ENCODE measurements around the gene UBA3. TPM values are rescaled to one million over a fixed set of nuclear protein-coding genes. Genes with fewer than 3 reads are reported as not detected.

Gene UBA3
- 76.2 and 86.9 TPM in 2 replicates for total RNA-seq
- long read RNA-seq, transcript UBA3-202 (18 exons, 2,154 nt): major isoform, 141 of 281 reads
- long read RNA-seq, transcript UBA3-201 (17 exons, 2,112 nt): minor isoform, 49 of 281 reads
- long read RNA-seq, partial matches to known transcripts: 15 of 281 reads
- long read RNA-seq, other reads (novel, unspliced or antisense): 69 of 281 reads

DNA sequence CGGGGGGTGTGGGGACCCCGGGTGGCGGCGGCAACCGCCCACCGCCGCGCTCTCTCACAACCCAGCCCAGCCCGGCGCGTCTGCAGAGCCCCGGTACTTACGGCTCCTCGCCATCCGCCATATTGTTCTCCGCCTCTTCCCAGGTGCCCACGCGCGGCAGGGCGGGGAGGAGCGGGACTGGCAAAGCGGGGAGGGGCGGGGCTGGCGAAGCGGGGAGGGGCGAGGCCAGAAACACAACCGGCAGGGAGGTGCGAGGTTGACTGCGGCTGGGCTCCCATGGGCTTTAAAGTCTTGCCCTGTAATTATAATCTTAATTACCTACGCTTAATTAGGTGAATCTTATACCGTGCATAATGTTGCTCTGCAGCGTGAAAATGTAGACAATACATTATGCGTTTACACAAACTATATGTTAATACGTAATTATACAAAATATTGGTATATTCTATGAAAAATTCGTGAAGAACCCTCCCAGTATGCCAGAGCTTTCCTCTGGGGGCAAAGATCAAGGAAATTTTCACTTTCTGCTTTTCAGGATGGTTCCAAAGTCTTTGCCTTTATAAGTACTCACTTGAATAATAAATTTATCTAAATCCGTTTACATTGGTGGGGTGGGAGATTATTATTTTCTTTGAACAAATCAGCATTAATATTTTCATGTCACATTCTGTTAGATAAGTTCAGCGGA lies at the start of gene UBA3:
TSS of gene UBA3 (minus strand) at position 133 of the 688 bp plus-strand sequence. CDS start at position 121, 12 bp downstream.
- Mint-ChIP-seq H3K27ac (peak within 1 kb of the TSS; percentile 96), H3K36me3 (ENCODE audit: insufficient read depth) (peaks cover 5% of the 10 kb centered on the region), H3K27me3 (no peaks in the 10 kb centered on the region), H3K9me3 (ENCODE audit: low read depth) (no peaks in the 10 kb centered on the region), H3K4me1 (ENCODE audit: low read depth) (peaks cover 39% of the 10 kb centered on the region), H3K4me3 (ENCODE audit: low read depth) (peak within 1 kb of the TSS; percentile 89)
- DNase-seq (ENCODE audit: low spot score, unreplicated experiment): peak; percentile 74
- TF ChIP-seq, protein P1, sequence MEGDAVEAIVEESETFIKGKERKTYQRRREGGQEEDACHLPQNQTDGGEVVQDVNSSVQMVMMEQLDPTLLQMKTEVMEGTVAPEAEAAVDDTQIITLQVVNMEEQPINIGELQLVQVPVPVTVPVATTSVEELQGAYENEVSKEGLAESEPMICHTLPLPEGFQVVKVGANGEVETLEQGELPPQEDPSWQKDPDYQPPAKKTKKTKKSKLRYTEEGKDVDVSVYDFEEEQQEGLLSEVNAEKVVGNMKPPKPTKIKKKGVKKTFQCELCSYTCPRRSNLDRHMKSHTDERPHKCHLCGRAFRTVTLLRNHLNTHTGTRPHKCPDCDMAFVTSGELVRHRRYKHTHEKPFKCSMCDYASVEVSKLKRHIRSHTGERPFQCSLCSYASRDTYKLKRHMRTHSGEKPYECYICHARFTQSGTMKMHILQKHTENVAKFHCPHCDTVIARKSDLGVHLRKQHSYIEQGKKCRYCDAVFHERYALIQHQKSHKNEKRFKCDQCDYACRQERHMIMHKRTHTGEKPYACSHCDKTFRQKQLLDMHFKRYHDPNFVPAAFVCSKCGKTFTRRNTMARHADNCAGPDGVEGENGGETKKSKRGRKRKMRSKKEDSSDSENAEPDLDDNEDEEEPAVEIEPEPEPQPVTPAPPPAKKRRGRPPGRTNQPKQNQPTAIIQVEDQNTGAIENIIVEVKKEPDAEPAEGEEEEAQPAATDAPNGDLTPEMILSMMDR (IDR thresholded peaks at IDR 0.05; ENCODE audit: unreplicated experiment): no peak

DNA sequence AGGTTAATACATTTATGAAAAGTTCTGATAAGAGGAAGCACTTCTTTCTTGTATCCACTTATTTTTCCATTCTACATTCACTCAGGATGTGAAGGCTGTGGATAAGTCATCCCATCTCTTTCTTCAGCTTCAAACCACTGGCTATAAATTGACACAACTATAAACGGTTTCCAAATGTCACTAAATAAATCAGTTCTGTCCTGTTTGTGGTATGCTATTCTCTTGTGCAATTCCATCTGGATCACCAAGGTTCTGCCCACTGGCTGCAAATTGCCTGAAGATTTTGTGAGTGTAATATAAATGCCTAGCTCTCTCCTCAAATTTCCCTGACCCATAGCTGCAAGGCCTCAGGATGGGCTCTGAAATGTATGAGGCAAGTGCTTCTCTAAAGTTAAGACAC lies 49.4 kb upstream of the UBA3 start:
- Mint-ChIP-seq H3K4me1 (ENCODE audit: low read depth) (no peaks in the 10 kb centered on the region), H3K9me3 (ENCODE audit: low read depth) (no peaks in the 10 kb centered on the region), H3K4me3 (ENCODE audit: low read depth) (no peak overlapping the region), H3K27ac (no peak overlapping the region), H3K36me3 (ENCODE audit: insufficient read depth) (no peaks in the 10 kb centered on the region), H3K27me3 (no peaks in the 10 kb centered on the region)
- DNase-seq (ENCODE audit: low spot score, unreplicated experiment): no peak
- TF ChIP-seq, protein P1 (IDR thresholded peaks at IDR 0.05; ENCODE audit: unreplicated experiment): no peak

DNA sequence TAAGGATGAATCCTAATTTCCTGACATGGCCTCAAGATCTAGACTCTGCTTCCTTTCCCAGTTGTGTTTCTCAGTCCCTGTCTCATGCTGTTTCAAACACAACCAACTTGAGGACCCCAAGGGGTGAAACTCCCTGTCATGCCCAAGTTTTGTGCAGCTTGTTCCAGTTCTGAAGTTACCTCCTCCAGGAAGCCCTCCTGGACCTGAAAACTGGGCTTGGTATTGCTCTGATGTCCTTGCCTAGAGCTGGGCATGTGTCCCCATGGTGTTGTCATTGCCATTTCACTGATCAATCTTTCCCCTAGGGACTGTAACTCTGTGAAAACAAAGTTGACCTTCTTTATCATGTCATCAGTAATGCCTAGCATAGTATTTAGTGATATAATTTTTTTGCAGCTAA lies 48.3 kb upstream of the UBA3 start:
- TF ChIP-seq, protein P1 (IDR thresholded peaks at IDR 0.05; ENCODE audit: unreplicated experiment): no peak
- no peaks in the 10 kb centered on the region for H3K9me3 Mint-ChIP-seq (ENCODE audit: low read depth)

DNA sequence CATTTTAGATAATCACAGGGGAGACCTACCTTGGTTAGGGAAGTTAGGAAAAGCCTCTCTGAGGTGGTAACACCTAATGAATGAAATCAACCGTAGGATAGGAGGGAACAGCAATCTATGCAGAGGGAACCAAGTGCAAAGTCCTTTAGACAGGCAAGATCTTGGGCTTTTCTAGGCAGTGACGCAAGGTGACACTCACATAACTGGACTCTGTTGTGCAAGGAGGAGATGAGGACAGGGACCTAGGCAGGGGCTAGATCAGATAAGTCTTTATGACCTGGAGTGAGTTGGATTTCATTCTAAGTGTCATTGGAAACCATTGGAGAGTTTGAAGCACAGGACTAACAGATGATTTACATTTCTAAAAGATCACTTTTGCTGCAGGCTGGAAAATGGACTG lies 46.8 kb upstream of the UBA3 start:
- Mint-ChIP-seq H3K9me3 (ENCODE audit: low read depth) (no peaks in the 10 kb centered on the region), H3K27me3 (no peaks in the 10 kb centered on the region), H3K27ac (no peak overlapping the region), H3K36me3 (ENCODE audit: insufficient read depth) (no peaks in the 10 kb centered on the region), H3K4me1 (ENCODE audit: low read depth) (no peaks in the 10 kb centered on the region), H3K4me3 (ENCODE audit: low read depth) (no peak overlapping the region)
- TF ChIP-seq, protein P1 (IDR thresholded peaks at IDR 0.05; ENCODE audit: unreplicated experiment): no peak
- no peak for DNase-seq (ENCODE audit: low spot score, unreplicated experiment)

More for the DNA sequence above, 48.3 kb upstream of the UBA3 start:
- Mint-ChIP-seq H3K4me1 (ENCODE audit: low read depth) (no peaks in the 10 kb centered on the region), H3K27ac (no peak overlapping the region), H3K4me3 (ENCODE audit: low read depth) (no peak overlapping the region), H3K27me3 (no peaks in the 10 kb centered on the region), H3K36me3 (ENCODE audit: insufficient read depth) (no peaks in the 10 kb centered on the region)
- DNase-seq (ENCODE audit: low spot score, unreplicated experiment): no peak

DNA sequence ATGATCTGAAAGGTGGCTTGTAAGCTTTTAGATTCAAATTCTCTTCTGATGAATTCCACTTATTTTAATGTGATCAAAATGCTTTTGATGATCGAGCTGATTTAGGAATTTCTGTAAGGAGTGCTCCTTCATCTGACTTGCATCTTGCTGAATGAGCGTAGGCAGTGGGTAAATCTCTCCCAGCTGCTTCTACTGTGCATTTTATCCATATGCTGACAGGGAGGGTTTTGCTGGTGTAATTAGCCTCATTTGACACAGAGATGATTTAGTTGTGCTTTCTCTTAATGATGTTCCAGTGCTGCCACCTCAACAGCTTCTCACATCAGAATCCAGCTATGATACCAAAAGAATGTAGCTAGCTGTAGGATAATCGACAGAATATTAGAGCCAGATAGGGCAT lies 46.1 kb upstream of the UBA3 start:
- H3K9me3 Mint-ChIP-seq (ENCODE audit: low read depth): no peaks in the 10 kb centered on the region
- no peak overlapping the region for H3K4me3 Mint-ChIP-seq (ENCODE audit: low read depth)
- no peaks in the 10 kb centered on the region for H3K4me1 Mint-ChIP-seq (ENCODE audit: low read depth)
- H3K36me3 Mint-ChIP-seq (ENCODE audit: insufficient read depth): no peaks in the 10 kb centered on the region
- no peak overlapping the region for H3K27ac Mint-ChIP-seq
- TF ChIP-seq, protein P1 (IDR thresholded peaks at IDR 0.05; ENCODE audit: unreplicated experiment): no peak
- DNase-seq (ENCODE audit: low spot score, unreplicated experiment): no peak
- H3K27me3 Mint-ChIP-seq: no peaks in the 10 kb centered on the region
